Right atrium auricular region (tissue), 2 donors: ENCODE data around the gene NELFB. TPM values are rescaled to one million over a fixed set of nuclear protein-coding genes. Genes with fewer than 3 reads are reported as not detected.

Experiments
- DNase-seq: peaks from one replicate; pipeline ENCODE4 v3.0.0-alpha.2; 2019; ENCODE audit warnings: low spot score
- H3K27ac ChIP-seq, 2 donors: fragments of 200-600 bp; sonication (generic); 1 replicate in 1 of 2; 2 replicates in 1 of 2; pipeline ENCODE4 v1.5.1; 2016 to 2019
- H3K27me3 ChIP-seq, 2 donors: fragments of 200-600 bp; sonication (generic); one replicate each; pipeline versions ENCODE4 v1.5.1 to v1.6.0; 2017 to 2019
- H3K36me3 ChIP-seq: fragments of 200-600 bp; sonication (generic); one replicate; pipeline ENCODE4 v1.5.1; 2016
- H3K4me1 ChIP-seq, 2 donors: fragments of 200-600 bp; sonication (generic); one replicate each; pipeline versions ENCODE4 v1.5.1 to v1.6.0; 2017 to 2019
- H3K4me3 ChIP-seq, 2 donors: fragments of 200-600 bp; sonication (generic); 1 replicate in 1 of 2; 2 replicates in 1 of 2; pipeline ENCODE4 v1.5.1; 2017 to 2019; ENCODE audit warnings: mild to moderate bottlenecking in 1 of 2, moderate library complexity in 1 of 2
- H3K9me3 ChIP-seq, 2 donors: fragments of 200-600 bp; sonication (generic); one replicate each; pipeline ENCODE4 v1.5.1; 2019
- CTCF ChIP-seq, 2 donors: fragments of 200-600 bp; sonication (generic); IDR thresholded peaks; one replicate each; pipeline ENCODE4 v1.5.1; 2019; ENCODE audit warnings: antibody characterized with exemption in 2 of 2
- total RNA-seq, 2 donors: library from RNA; depleted of rRNA; stranded (reverse); fragments of >200 nt; gene quantifications; one replicate each; pipeline ENCODE4 v1.1.0, GENCODE V29; 2016

The NELFB gene
- total RNA-seq, 2 donors from 2014 or later: 30.0 to 38.0 TPM

GRCh38 chr9:137307255-137308056, 52.3 kb downstream of the NELFB start:
- Histone ChIP-seq H3K4me3 (no peak overlapping the region), H3K27ac (no peak overlapping the region), H3K9me3 (no peaks in the 10 kb centered on the region), H3K27me3 (no peaks in the 10 kb centered on the region), H3K4me1 (peaks cover 0 to 56% of the 10 kb centered on the region in 2 donors), H3K36me3 (no peaks in the 10 kb centered on the region)
- no peak for DNase-seq
- no peak for TF ChIP-seq CTCF (IDR thresholded peaks at IDR 0.05)

DNA sequence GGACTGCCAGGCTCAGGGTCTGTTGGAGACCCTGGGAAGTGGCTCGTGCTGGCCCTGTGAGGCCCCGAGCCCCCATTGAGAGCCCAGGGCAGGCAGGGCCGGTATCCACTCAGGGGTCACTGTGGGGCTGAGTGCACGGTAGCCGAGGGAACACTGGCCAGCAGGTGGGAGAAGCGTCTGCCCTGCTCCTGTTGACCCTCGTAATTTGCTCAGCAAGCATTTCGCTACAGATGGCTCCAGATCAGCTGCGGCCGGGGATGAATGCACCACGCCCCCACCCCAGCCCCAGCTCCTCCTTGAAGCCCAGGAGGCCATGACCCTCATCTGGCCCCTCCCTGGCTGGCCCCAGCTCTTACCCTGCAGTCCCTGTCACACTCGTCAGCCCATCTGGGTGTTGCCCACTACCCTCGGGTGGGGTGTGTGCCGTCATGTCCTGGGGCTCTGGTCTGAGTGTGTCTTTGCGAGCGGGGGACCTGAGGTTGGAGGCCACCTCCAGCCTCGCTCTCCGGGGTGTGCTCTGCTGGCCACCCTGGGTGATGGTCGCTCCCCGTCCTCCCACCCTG, 53.0 kb downstream of the NELFB start:
- no peak overlapping the region for H3K27ac ChIP-seq
- no peaks in the 10 kb centered on the region for H3K9me3 ChIP-seq
- DNase-seq: no peak
- no peak overlapping the region for H3K4me3 ChIP-seq
- no peaks in the 10 kb centered on the region for H3K27me3 ChIP-seq
- no peak for TF ChIP-seq CTCF (IDR thresholded peaks at IDR 0.05)
- H3K36me3 ChIP-seq: no peaks in the 10 kb centered on the region
- peaks cover 0 to 50% of the 10 kb centered on the region in 2 donors for H3K4me1 ChIP-seq

DNA sequence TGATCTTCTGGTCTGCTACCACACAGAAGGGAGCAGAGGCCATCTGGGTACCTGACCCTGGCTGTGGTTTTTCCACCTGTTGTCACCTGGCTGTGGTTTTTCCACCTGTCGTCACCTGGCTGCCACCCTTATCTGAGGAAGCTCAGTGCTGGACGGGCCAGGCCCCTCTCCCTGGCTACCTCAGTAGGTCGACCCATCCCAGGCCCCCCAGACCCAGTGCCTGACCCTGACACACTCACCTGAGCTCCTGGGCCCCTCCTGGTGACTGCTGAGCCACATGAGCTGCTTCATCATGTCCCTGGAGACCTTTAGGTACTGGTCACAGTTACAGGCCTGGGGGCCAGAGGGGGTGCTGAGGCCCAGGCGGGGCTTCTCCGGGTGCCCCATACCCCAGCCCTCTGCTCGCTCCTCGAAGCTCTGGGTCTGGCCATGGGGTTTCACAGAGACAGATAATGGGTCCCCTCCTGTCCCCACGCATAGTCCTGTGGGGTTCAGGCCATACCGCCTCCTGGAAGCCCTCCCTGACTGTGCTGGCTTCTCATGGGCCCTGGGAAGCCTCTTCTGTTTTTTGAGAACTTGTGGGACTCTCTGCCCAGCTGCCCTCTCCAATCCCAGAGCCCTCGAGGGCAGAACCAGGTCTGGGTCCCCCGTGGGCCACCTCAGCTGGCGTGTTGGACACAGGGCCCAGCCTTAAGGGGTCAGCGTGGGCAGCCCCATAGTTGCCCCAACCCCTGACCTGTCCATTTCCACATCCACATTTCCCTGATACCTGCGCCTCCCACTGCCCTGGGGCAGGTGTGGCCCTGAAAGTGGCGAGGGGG, 54.5 kb downstream of the NELFB start:
- Histone ChIP-seq H3K27ac (no peak overlapping the region), H3K36me3 (no peaks in the 10 kb centered on the region), H3K27me3 (no peaks in the 10 kb centered on the region), H3K9me3 (no peaks in the 10 kb centered on the region), H3K4me3 (no peak overlapping the region), H3K4me1 (peaks cover 0 to 45% of the 10 kb centered on the region in 2 donors)
- no peak for DNase-seq
- TF ChIP-seq CTCF (IDR thresholded peaks at IDR 0.05): no peak

DNA sequence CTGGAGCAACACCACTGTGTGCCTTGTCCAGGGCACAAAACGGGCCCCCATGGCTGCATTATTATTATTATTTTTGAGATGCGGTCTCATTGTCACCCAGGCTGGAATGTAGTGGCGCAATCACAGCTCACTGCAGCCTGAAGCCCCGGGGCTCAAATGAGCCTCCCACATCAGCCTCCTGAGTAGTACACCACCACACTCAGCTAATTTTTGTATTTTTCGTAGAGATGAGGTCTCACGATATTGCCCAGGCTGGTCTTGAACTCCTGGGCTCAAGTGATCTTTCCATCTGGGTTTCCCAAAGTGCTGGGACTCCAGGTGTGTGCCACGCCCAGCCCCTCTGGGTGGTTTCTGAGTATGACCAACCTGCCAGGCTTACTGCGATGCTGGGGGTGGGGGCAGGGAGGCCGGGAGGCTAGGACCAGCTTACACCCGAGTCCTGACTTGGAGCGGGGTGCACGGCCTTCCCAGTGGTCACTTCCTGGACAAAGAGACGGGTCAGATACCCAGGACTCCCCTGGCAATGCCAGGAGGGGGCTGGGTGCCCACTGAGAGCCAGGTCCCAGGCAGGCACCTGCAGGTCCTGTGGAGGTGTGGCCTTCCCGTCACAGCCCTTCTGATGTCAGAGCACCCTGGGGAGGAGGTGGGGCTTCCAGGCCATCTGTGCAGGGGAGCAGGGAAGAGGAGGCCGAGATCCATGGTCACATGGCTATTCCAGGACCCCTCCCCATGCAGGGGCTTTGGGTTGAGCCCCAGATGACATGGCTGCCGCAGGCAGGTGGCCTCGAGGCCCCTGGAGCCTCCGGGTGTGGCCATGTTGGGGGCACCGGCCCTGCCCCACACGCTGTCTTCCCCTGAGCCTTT, 55.3 kb downstream of the NELFB start:
- TF ChIP-seq CTCF (IDR thresholded peaks at IDR 0.05): no peak
- H3K4me1 ChIP-seq: peaks cover 0 to 45% of the 10 kb centered on the region in 2 donors
- H3K27me3 ChIP-seq: no peaks in the 10 kb centered on the region
- no peaks in the 10 kb centered on the region for H3K9me3 ChIP-seq
- DNase-seq: no peak
- no peak overlapping the region for H3K27ac ChIP-seq
- H3K4me3 ChIP-seq: no peak overlapping the region
- H3K36me3 ChIP-seq: no peaks in the 10 kb centered on the region
